ENCODE results near the gene STARD5. TPM values are rescaled to one million over a fixed set of nuclear protein-coding genes. Genes with fewer than 3 reads are reported as not detected.
A peak's percentile ranks its signal among the peaks of the same experiment; 100 is the strongest.

STARD5 gene
- total and polyA plus RNA-seq, 9 of the 15 experiments (the other 6 are each of a cell fraction or from before 2014, with no cell fraction given) = 1.7 to 5.7 (median 2.2) TPM

GRCh38 chr15:81323944-81324881, at the start of gene STARD5 (continued):
- TF ChIP-seq ZNF740 (CRISPR knock-in tag; IDR thresholded peaks at IDR 0.05) = 0 out of 2 replicates have a peak, but pooled peaks have one; percentile 20
- TF ChIP-seq ZNF740 (tag; IDR thresholded peaks at IDR 0.05) = no peak
- no peak for TF ChIP-seq WHSC1 (IDR thresholded peaks at IDR 0.05; ENCODE audit: low read length)
- TF ChIP-seq TBP (optimal IDR thresholded peaks at IDR 0.05; ENCODE audit: low read depth, low read length) = peak; percentile 90
- TF ChIP-seq MCM2 (IDR thresholded peaks at IDR 0.05; ENCODE audit: low read depth) = no peak
- no peak for TF ChIP-seq ZNF408 (CRISPR knock-in tag; IDR thresholded peaks at IDR 0.05; ENCODE audit: low read depth)
- no peak for TF ChIP-seq RAD51 (IDR thresholded peaks at IDR 0.05; ENCODE audit: borderline replicate concordance, low read depth)
- TF ChIP-seq POLR2B (IDR thresholded peaks at IDR 0.05; ENCODE audit: low read depth, partially characterized antibody) = no peak
- no peak for TF ChIP-seq SMC3 (conservative IDR thresholded peaks at IDR 0.05; ENCODE audit: insufficient read depth, low read depth, low read length)
- TF ChIP-seq NRF1 (conservative IDR thresholded peaks at IDR 0.05 in 1 of 2, IDR thresholded peaks at IDR 0.05 in 1 of 2) = peak; percentile 77 to 80
- TF ChIP-seq ARID1B (IDR thresholded peaks at IDR 0.05) = no peak
- no peak for TF ChIP-seq U2AF1 (optimal IDR thresholded peaks at IDR 0.05; ENCODE audit: low read depth, low read length)
- peak; percentile 28 for TF ChIP-seq CTCFL (IDR thresholded peaks at IDR 0.05; ENCODE audit: borderline replicate concordance, insufficient read depth, low read depth, low read length, poor library complexity, severe bottlenecking)
- TF ChIP-seq MBD2 (IDR thresholded peaks at IDR 0.05; ENCODE audit: borderline replicate concordance, low read depth) = peak; percentile 72; the same call in 1 of the 2 replicates
- TF ChIP-seq CREB1 (IDR thresholded peaks at IDR 0.05) = peak; percentile 59
- TF ChIP-seq CREB1 (CRISPR knock-in tag; IDR thresholded peaks at IDR 0.05) = peak; percentile 75
- TF ChIP-seq HDAC2 (IDR thresholded peaks at IDR 0.05) = 0 out of 2 replicates have a peak, but pooled peaks have one; percentile 12
- no peak for TF ChIP-seq ZNF57 (CRISPR knock-in tag; IDR thresholded peaks at IDR 0.05)
- TF ChIP-seq HINFP (tag; conservative IDR thresholded peaks at IDR 0.05; ENCODE audit: low read depth) = no peak
- no peak for TF ChIP-seq ZNF175 (CRISPR knock-in tag; IDR thresholded peaks at IDR 0.05; ENCODE audit: low read depth)
- TF ChIP-seq PPARD (CRISPR knock-in tag; IDR thresholded peaks at IDR 0.05) = no peak
- TF ChIP-seq CXXC5 (CRISPR knock-in tag; IDR thresholded peaks at IDR 0.05) = peak; percentile 47; the same call in 1 of the 2 replicates
- TF ChIP-seq HMG20A (CRISPR knock-in tag; conservative IDR thresholded peaks at IDR 0.05) = no peak
